HepG2 (cell line): ENCODE results near the gene RANBP2. TPM values are rescaled to one million over a fixed set of nuclear protein-coding genes. Genes with fewer than 3 reads are reported as not detected.

Experiments
- ATAC-seq: fragments of 200-7000 bp; cut with Tn5 transposase; 3 replicates; pipeline ENCODE4 v1.9.1; 2020; ENCODE audit warnings: mild to moderate bottlenecking, moderate library complexity
- BruUV-seq: library from RNA; stranded (reverse); fragments of 400-500 nt; replicated peaks from 2 replicates; lab custom pipeline; 2021; lab: Mats Ljungman, UMichigan
- CTCF ChIA-PET: fragments of 300-600 bp; formaldehyde crosslinking; extraction: SDS; loops from one replicate; lab custom pipeline; 2021; ENCODE audit warnings: low total read pairs, inconsistent platforms, low intra/inter-chr PET ratio; lab: Yijun Ruan, JAX
- POLR2A ChIA-PET: fragments of 350-600 bp; sonication (Branson Sonifier 250); formaldehyde crosslinking; loops from one replicate; lab custom pipeline; 2020; ENCODE audit warnings: antibody characterized with exemption, inconsistent platforms; lab: Yijun Ruan, JAX
- DNase-seq: peaks from one replicate; pipeline ENCODE4 v3.0.0-alpha.2; 2015; ENCODE audit warnings: low spot score
- FAIRE-seq: peaks from 3 replicates; lab custom pipeline; 2011; peaks lifted over from hg19 to GRCh38; lab: Jason Lieb, UNC
- H2AFZ ChIP-seq: one replicate; pipeline ENCODE4 v1.6.1; 2011; ENCODE audit warnings: low read length, inconsistent platforms
- H3K27ac ChIP-seq: fragments of 300-600 bp; 3 replicates; pipeline ENCODE4 v1.8.0; 2011; ENCODE audit warnings: mixed run types, mild to moderate bottlenecking, mixed read lengths, low read length, inconsistent platforms; ENCODE audit not compliant: insufficient read depth; ENCODE audit errors: extremely low read length
- H3K27me3 ChIP-seq, 2 experiments: fragments of 200-600 bp in 1 of 2; 2 replicates in 1 of 2; 3 replicates in 1 of 2; pipeline versions ENCODE4 v1.6.0 to v1.8.0; 2011; ENCODE audit warnings: low read length in 2 of 2, mild to moderate bottlenecking in 2 of 2, moderate library complexity in 2 of 2, inconsistent platforms in 1 of 2; ENCODE audit not compliant: insufficient read depth in 2 of 2, control insufficient read depth in 1 of 2
- H3K36me3 ChIP-seq, 2 experiments: fragments of 200-600 bp in 1 of 2; replicated peaks in 1 of 2; 2 replicates in 1 of 2; 3 replicates in 1 of 2; pipeline versions ENCODE4 v1.5.1 to v1.8.0; 2011; ENCODE audit warnings: low read length in 2 of 2, inconsistent platforms in 1 of 2; ENCODE audit not compliant: insufficient read depth in 2 of 2, control insufficient read depth in 1 of 2
- H3K4me1 ChIP-seq: 2 replicates; pipeline ENCODE4 v1.5.1; 2012; ENCODE audit warnings: low read length, inconsistent platforms; ENCODE audit not compliant: insufficient read depth
- H3K4me2 ChIP-seq: 2 replicates; pipeline ENCODE4 v1.6.0; 2011; ENCODE audit warnings: low read depth, low read length, inconsistent platforms
- H3K4me3 ChIP-seq, 3 experiments: fragments of 200-600 bp in 1 of 3; sonication (generic), shearing (Covaris generic) in 1 of 3; replicated peaks in 1 of 3; 2 replicates each; pipeline ENCODE4 v1.5.1; 2011 to 2016; ENCODE audit warnings: low read length in 3 of 3, inconsistent platforms in 2 of 3, low read depth in 2 of 3, mild to moderate bottlenecking in 2 of 3, control low read depth in 1 of 3, mixed read lengths in 1 of 3; ENCODE audit not compliant: insufficient read depth in 1 of 3
- H3K79me2 ChIP-seq: one replicate; pipeline ENCODE4 v1.6.1; 2011; ENCODE audit warnings: low read length, inconsistent platforms; ENCODE audit not compliant: insufficient read depth
- H3K9ac ChIP-seq: 2 replicates; pipeline ENCODE4 v1.6.0; 2011; ENCODE audit warnings: mild to moderate bottlenecking, low read depth, low read length, inconsistent platforms; ENCODE audit not compliant: insufficient read depth
- H3K9me3 ChIP-seq: 2 replicates; pipeline ENCODE4 v1.5.1; 2012; ENCODE audit warnings: mild to moderate bottlenecking, low read length
- H4K20me1 ChIP-seq: 2 replicates; pipeline ENCODE4 v1.6.0; 2011; ENCODE audit warnings: inconsistent platforms, mild to moderate bottlenecking, low read length, moderate library complexity; ENCODE audit not compliant: insufficient read depth
- AKAP8 ChIP-seq: sonication (generic); formaldehyde crosslinking; IDR thresholded peaks from 2 replicates; pipeline ENCODE4 v1.5.1; 2020; ENCODE audit warnings: mild to moderate bottlenecking, missing genetic modification reagents
- TGIF2 ChIP-seq: IDR thresholded peaks from 2 replicates; pipeline ENCODE4 v1.6.1; 2016; ENCODE audit warnings: control low read depth, missing compliant biosample characterization
- XBP1 ChIP-seq: sonication (generic); formaldehyde crosslinking; IDR thresholded peaks from 2 replicates; pipeline ENCODE4 v1.5.0; 2020; ENCODE audit warnings: missing genetic modification reagents
- ZFP1 ChIP-seq: IDR thresholded peaks from 2 replicates; pipeline ENCODE4 v1.6.1; 2016
- ZIK1 ChIP-seq: sonication (generic); formaldehyde crosslinking; IDR thresholded peaks from 2 replicates; pipeline ENCODE4 v1.5.0; 2020; ENCODE audit warnings: mild to moderate bottlenecking, low read depth, missing genetic modification reagents, borderline replicate concordance
- ZMYM3 ChIP-seq: sonication (generic); formaldehyde crosslinking; IDR thresholded peaks from 2 replicates; pipeline ENCODE4 v1.5.1; 2020; ENCODE audit warnings: mild to moderate bottlenecking, missing genetic modification reagents
- ZNF24 ChIP-seq: fragments of 450-650 bp; IDR thresholded peaks from 2 replicates; pipeline ENCODE4 v1.6.1; 2017; ENCODE audit warnings: antibody characterized with exemption, mild to moderate bottlenecking
- ZNF367 ChIP-seq: sonication (generic); formaldehyde crosslinking; IDR thresholded peaks from 2 replicates; pipeline ENCODE4 v1.4.0; 2020; ENCODE audit warnings: missing genetic modification reagents, borderline replicate concordance
- WGBS: methylation state at CpG from one replicate; pipeline ENCODE4 v1.1.6; 2017; ENCODE audit warnings: low lambda C conversion rate; 5-methylcytosine and 5-hydroxymethylcytosine counted together
- in situ Hi-C: cut with HindIII; loops from 2 replicates; pipeline ENCODE4 v1.10.0; 2017; ENCODE audit warnings: low pct_unique_long_range_greater_than_20kb; ENCODE audit not compliant: extremely low pct_ligation_motif_present
- intact Hi-C: fragments of 100-400 bp; cut with micrococcal nuclease; formaldehyde crosslinking; loops from one replicate; pipeline ENCODE4 v1.10.0; 2022; ENCODE audit not compliant: unreplicated experiment
- polyA plus RNA-seq, 8 experiments: library from polyadenylated mRNA; depleted of rRNA in 3 of 8; stranded (reverse) in 7 of 8; unstranded in 1 of 8; fragments of >200 nt; fragmentation: Illumina TruSeq in 4 of 8; extraction: Trizol in 4 of 8; gene quantifications; 2 replicates each; pipeline versions ENCODE4 v1.2.1 to v1.2.3, GENCODE V29; 2011 to 2016; ENCODE audit warnings: low read depth in 4 of 8, missing spikeins in 1 of 8, mixed read lengths in 1 of 8; ENCODE audit not compliant: insufficient read depth in 1 of 8
- total RNA-seq, 5 experiments: library from RNA; depleted of rRNA; stranded (reverse); fragments of >200 nt; fragmentation: Illumina TruSeq; extraction: Trizol; gene quantifications; 2 replicates each; pipeline ENCODE4 v1.2.3, GENCODE V29; 2016; ENCODE audit warnings: low read depth in 1 of 5
- TF ChIP-seq, protein P1 (sequence below): sonication (generic); formaldehyde crosslinking; IDR thresholded peaks from 2 replicates; pipeline ENCODE4 v1.4.0; 2020; ENCODE audit warnings: mild to moderate bottlenecking, missing genetic modification reagents
- TF ChIP-seq, protein P2 (sequence below): sonication (generic); formaldehyde crosslinking; IDR thresholded peaks from 2 replicates; pipeline ENCODE4 v1.5.0; 2020; ENCODE audit warnings: mild to moderate bottlenecking, missing genetic modification reagents, borderline replicate concordance
- TF ChIP-seq, protein P3 (sequence below): sonication (generic); formaldehyde crosslinking; IDR thresholded peaks from 2 replicates; pipeline ENCODE4 v1.9.0; 2021; ENCODE audit warnings: missing genetic modification reagents, mild to moderate bottlenecking, borderline replicate concordance
- TF ChIP-seq, protein P4 (sequence below): sonication (generic); formaldehyde crosslinking; IDR thresholded peaks from 2 replicates; pipeline ENCODE4; 2020; ENCODE audit warnings: missing genetic modification reagents, mild to moderate bottlenecking, borderline replicate concordance

Gene RANBP2
- total and polyA plus RNA-seq, 2 of the 13 experiments (the other 11 are each of a cell fraction or from before 2014, with no cell fraction given): 12.2 to 87.0 TPM

DNA sequence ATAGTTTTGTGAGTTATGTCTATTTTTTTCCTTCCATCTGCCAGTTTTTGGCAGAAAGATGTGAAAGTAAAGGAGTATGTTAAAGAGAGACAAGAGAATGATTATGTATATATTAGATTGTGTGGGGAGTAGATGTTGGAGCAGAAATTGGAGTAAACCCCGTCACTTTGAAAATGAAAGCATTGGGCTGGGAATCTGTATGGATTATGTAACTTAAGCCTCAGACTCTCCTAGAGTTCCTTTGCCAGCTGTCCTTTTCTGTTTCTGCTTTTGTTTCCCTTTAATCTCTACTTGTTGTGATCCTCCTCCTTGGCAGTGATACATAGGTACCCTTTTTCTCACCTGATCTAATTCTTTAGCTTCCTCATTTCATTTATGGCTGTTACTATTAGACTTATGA lies 86.5 kb downstream of the RANBP2 start:
- peaks cover 27% of the 10 kb centered on the region for H3K79me2 ChIP-seq
- ChIA-PET CTCF (no interaction called here), POLR2A (no interaction called here)
- in situ Hi-C loops: no loop called here
- peaks cover 2 to 45% of the 10 kb centered on the region in 2 experiments for H3K36me3 ChIP-seq
- H2AFZ ChIP-seq: no peak overlapping the region
- no peak for TF ChIP-seq XBP1
- TF ChIP-seq ZMYM3 (CRISPR knock-in tag): no peak
- no peak for TF ChIP-seq AKAP8 (CRISPR knock-in tag)
- TF ChIP-seq ZNF24: no peak
- no peak for TF ChIP-seq ZFP1
- intact Hi-C loops: no loop called here
- no peaks in the 10 kb centered on the region for H4K20me1 ChIP-seq
- H3K9ac ChIP-seq: no peak overlapping the region
- H3K9me3 ChIP-seq: peaks cover 29% of the 10 kb centered on the region
- no TSS peak for BruUV-seq
- DNase-seq (no peak), ATAC-seq (no peak), FAIRE-seq (no peak)
- H3K27ac ChIP-seq: no peak overlapping the region
- H3K4me3 ChIP-seq: no peak overlapping the region
- peaks cover 16% of the 10 kb centered on the region for H3K4me1 ChIP-seq
- no peaks in the 10 kb centered on the region for H3K27me3 ChIP-seq
- no peak overlapping the region for H3K4me2 ChIP-seq
- WGBS: 93% methylated on average over 1 of the region's 1 CpG

DNA sequence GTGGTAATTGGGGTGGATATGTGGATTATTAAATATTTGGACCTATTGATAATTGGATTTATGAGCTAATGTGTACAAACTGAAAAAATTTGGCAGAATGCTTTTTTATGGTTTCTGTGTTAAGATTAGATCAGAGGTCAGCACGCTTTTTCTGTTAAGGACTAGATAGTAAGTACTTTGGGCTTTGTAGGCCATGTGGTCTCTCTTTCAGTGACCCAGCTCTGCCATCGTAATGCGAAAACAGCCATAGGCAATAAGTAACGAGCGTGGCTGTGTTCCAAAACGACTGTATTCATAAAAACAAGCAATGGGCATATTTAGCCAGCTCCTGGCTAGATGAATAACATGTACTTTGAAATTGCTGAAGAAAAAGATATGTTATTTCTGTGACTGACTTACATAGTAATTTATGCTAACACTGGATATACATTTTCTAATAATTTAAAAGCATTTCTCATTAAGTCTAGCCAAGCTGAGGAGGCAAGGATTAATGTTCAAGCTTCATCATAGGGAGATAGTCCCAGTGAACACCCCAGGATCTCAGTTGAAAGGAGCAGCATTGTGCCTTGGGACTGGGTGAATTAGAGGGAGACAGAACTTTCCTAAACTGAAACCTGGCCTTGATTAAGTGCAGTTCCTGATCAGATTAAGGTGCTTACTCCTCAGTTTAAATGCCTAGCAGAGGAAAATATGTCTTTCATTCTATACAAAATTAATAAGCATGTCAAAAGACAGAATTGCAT lies 87.3 kb downstream of the RANBP2 start:
- Histone ChIP-seq H3K36me3 (peaks cover 2 to 45% of the 10 kb centered on the region in 2 experiments), H3K9ac (no peak overlapping the region), H3K4me3 (no peak overlapping the region), H3K4me1 (peaks cover 24% of the 10 kb centered on the region), H3K4me2 (no peak overlapping the region), H3K27ac (no peak overlapping the region), H2AFZ (no peak overlapping the region), H3K9me3 (peaks cover 34% of the 10 kb centered on the region), H3K79me2 (peaks cover 32% of the 10 kb centered on the region), H3K27me3 (no peaks in the 10 kb centered on the region), H4K20me1 (no peaks in the 10 kb centered on the region)
- intact Hi-C loops: no loop called here
- ATAC-seq (no peak), FAIRE-seq (no peak), DNase-seq (no peak)
- no TSS peak for BruUV-seq
- ChIA-PET CTCF (no interaction called here), POLR2A (no interaction called here)
- WGBS: 96% methylated on average over 6 of the region's 6 CpGs
- in situ Hi-C loops: no loop called here
- TF ChIP-seq ZIK1 (CRISPR knock-in tag) (no peak), ZNF367 (CRISPR knock-in tag) (no peak), TGIF2 (CRISPR knock-in tag) (no peak)
- TF ChIP-seq, protein P1, sequence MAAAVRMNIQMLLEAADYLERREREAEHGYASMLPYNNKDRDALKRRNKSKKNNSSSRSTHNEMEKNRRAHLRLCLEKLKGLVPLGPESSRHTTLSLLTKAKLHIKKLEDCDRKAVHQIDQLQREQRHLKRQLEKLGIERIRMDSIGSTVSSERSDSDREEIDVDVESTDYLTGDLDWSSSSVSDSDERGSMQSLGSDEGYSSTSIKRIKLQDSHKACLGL (CRISPR knock-in tag): no peak
- TF ChIP-seq, protein P2, sequence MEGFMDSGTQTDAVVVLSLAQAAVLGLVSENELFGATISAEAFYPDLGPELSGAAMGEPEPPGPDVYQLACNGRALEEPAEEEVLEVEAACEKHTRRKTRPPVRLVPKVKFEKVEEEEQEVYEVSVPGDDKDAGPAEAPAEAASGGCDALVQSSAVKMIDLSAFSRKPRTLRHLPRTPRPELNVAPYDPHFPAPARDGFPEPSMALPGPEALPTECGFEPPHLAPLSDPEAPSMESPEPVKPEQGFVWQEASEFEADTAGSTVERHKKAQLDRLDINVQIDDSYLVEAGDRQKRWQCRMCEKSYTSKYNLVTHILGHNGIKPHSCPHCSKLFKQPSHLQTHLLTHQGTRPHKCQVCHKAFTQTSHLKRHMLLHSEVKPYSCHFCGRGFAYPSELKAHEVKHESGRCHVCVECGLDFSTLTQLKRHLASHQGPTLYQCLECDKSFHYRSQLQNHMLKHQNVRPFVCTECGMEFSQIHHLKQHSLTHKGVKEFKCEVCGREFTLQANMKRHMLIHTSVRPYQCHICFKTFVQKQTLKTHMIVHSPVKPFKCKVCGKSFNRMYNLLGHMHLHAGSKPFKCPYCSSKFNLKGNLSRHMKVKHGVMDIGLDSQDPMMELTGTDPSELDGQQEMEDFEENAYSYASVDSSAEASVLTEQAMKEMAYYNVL (CRISPR knock-in tag): no peak
- TF ChIP-seq, protein P3, sequence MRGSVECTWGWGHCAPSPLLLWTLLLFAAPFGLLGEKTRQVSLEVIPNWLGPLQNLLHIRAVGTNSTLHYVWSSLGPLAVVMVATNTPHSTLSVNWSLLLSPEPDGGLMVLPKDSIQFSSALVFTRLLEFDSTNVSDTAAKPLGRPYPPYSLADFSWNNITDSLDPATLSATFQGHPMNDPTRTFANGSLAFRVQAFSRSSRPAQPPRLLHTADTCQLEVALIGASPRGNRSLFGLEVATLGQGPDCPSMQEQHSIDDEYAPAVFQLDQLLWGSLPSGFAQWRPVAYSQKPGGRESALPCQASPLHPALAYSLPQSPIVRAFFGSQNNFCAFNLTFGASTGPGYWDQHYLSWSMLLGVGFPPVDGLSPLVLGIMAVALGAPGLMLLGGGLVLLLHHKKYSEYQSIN: no peak
- TF ChIP-seq, protein P4, sequence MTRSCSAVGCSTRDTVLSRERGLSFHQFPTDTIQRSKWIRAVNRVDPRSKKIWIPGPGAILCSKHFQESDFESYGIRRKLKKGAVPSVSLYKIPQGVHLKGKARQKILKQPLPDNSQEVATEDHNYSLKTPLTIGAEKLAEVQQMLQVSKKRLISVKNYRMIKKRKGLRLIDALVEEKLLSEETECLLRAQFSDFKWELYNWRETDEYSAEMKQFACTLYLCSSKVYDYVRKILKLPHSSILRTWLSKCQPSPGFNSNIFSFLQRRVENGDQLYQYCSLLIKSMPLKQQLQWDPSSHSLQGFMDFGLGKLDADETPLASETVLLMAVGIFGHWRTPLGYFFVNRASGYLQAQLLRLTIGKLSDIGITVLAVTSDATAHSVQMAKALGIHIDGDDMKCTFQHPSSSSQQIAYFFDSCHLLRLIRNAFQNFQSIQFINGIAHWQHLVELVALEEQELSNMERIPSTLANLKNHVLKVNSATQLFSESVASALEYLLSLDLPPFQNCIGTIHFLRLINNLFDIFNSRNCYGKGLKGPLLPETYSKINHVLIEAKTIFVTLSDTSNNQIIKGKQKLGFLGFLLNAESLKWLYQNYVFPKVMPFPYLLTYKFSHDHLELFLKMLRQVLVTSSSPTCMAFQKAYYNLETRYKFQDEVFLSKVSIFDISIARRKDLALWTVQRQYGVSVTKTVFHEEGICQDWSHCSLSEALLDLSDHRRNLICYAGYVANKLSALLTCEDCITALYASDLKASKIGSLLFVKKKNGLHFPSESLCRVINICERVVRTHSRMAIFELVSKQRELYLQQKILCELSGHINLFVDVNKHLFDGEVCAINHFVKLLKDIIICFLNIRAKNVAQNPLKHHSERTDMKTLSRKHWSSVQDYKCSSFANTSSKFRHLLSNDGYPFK (CRISPR knock-in tag): no peak
